ENCODE results near the gene GTF3C5. TPM values are rescaled to one million over a fixed set of nuclear protein-coding genes. Genes with fewer than 3 reads are reported as not detected.

Gene GTF3C5
- polyA plus RNA-seq, 1 of the 3 experiments (the other 2 are of a cell fraction): 57.3 TPM

- no peak overlapping the region for H3K27ac ChIP-seq (ENCODE audit: low read depth in 2 of 2, low read length in 1 of 2)
- H3K27me3 ChIP-seq (ENCODE audit: insufficient read depth): peaks cover 48% of the 10 kb centered on the region
- H2AFZ ChIP-seq (ENCODE audit: low read depth): no peak overlapping the region
- H3K9me3 ChIP-seq: no peaks in the 10 kb centered on the region
- ChIA-PET POLR2A (no interaction called here), CTCF (interaction anchor here (2.8 to 3.9 kb wide), 2 partner anchors 18 to 28 kb away, joined by 14 to 25 read pairs; no protein-coding TSS in a partner anchor)
- H3K4me2 ChIP-seq: no peak overlapping the region
- 72% methylated on average over 10 of the region's 13 CpGs for WGBS (ENCODE audit: low lambda C conversion rate)
- H3K36me3 ChIP-seq (replicated peaks in 1 of 2; ENCODE audit: control insufficient read depth in 1 of 2, insufficient read depth in 2 of 2, low read length in 1 of 2): no peaks in the 10 kb centered on the region
- H3K9me2 ChIP-seq: no peaks in the 10 kb centered on the region
- H3K79me2 ChIP-seq (ENCODE audit: insufficient read depth): no peaks in the 10 kb centered on the region
- TF ChIP-seq RCOR1 (IDR thresholded peaks at IDR 0.05; ENCODE audit: low read length) (no peak), GABPA (IDR thresholded peaks at IDR 0.05; ENCODE audit: low read depth) (no peak), RFX5 (IDR thresholded peaks at IDR 0.05; ENCODE audit: low read length) (no peak), NFIC (IDR thresholded peaks at IDR 0.05; ENCODE audit: borderline replicate concordance) (no peak), FOSL2 (IDR thresholded peaks at IDR 0.05; ENCODE audit: borderline replicate concordance, low read depth) (no peak), MAX (IDR thresholded peaks at IDR 0.05; ENCODE audit: low read depth) (no peak), ELF1 (IDR thresholded peaks at IDR 0.05) (no peak), RXRA (IDR thresholded peaks at IDR 0.05; ENCODE audit: borderline replicate concordance, low read depth) (no peak), TCF12 (IDR thresholded peaks at IDR 0.05) (no peak), NRF1 (IDR thresholded peaks at IDR 0.05; ENCODE audit: low read depth, low read length) (no peak), TAF1 (IDR thresholded peaks at IDR 0.05; ENCODE audit: borderline replicate concordance, low read depth, low read length) (no peak), TEAD4 (IDR thresholded peaks at IDR 0.05; ENCODE audit: borderline replicate concordance, insufficient read depth) (no peak), MEF2A (IDR thresholded peaks at IDR 0.05; ENCODE audit: borderline replicate concordance, low read depth) (no peak), SIN3A (IDR thresholded peaks at IDR 0.05; ENCODE audit: borderline replicate concordance, low read depth, low read length) (no peak), FOXJ3 (CRISPR knock-in tag; IDR thresholded peaks at IDR 0.05) (no peak)
- TF ChIP-seq, protein P1, sequence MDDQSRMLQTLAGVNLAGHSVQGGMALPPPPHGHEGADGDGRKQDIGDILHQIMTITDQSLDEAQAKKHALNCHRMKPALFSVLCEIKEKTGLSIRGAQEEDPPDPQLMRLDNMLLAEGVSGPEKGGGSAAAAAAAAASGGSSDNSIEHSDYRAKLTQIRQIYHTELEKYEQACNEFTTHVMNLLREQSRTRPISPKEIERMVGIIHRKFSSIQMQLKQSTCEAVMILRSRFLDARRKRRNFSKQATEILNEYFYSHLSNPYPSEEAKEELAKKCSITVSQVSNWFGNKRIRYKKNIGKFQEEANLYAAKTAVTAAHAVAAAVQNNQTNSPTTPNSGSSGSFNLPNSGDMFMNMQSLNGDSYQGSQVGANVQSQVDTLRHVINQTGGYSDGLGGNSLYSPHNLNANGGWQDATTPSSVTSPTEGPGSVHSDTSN (IDR thresholded peaks at IDR 0.05): no peak
- TF ChIP-seq, protein P2, sequence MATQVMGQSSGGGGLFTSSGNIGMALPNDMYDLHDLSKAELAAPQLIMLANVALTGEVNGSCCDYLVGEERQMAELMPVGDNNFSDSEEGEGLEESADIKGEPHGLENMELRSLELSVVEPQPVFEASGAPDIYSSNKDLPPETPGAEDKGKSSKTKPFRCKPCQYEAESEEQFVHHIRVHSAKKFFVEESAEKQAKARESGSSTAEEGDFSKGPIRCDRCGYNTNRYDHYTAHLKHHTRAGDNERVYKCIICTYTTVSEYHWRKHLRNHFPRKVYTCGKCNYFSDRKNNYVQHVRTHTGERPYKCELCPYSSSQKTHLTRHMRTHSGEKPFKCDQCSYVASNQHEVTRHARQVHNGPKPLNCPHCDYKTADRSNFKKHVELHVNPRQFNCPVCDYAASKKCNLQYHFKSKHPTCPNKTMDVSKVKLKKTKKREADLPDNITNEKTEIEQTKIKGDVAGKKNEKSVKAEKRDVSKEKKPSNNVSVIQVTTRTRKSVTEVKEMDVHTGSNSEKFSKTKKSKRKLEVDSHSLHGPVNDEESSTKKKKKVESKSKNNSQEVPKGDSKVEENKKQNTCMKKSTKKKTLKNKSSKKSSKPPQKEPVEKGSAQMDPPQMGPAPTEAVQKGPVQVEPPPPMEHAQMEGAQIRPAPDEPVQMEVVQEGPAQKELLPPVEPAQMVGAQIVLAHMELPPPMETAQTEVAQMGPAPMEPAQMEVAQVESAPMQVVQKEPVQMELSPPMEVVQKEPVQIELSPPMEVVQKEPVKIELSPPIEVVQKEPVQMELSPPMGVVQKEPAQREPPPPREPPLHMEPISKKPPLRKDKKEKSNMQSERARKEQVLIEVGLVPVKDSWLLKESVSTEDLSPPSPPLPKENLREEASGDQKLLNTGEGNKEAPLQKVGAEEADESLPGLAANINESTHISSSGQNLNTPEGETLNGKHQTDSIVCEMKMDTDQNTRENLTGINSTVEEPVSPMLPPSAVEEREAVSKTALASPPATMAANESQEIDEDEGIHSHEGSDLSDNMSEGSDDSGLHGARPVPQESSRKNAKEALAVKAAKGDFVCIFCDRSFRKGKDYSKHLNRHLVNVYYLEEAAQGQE (IDR thresholded peaks at IDR 0.05; ENCODE audit: low read depth, low read length): no peak
- peak; percentile 8 for DNase-seq
- H3F3A ChIP-seq (replicated peaks; ENCODE audit: insufficient read depth): no peaks in the 10 kb centered on the region
- no peak overlapping the region for H3K9ac ChIP-seq
- no peaks in the 10 kb centered on the region for H4K20me1 ChIP-seq (ENCODE audit: insufficient read depth)
- no peaks in the 10 kb centered on the region; a peak in 1 of 4 replicates for H3K4me1 ChIP-seq (ENCODE audit: control insufficient read depth in 1 of 2, insufficient read depth in 2 of 2, low read depth in 1 of 2, low read length in 1 of 2)
- no peak overlapping the region for H3K4me3 ChIP-seq (ENCODE audit: low read depth in 2 of 2, low read length in 1 of 2)
Measured at GRCh38 chr9:132994410-132995120, 36.2 kb upstream of the GTF3C5 start.

Data from SK-N-SH (cell line).